DOHH2 (cell line): Measurements from ENCODE around the gene TMEM109.
A peak's percentile ranks its signal among the peaks of the same experiment; 100 is the strongest.

Source experiments
- H3F3A ChIP-seq: fragments of 200-600 bp; sonication (generic), shearing (Covaris generic); 2 replicates; pipeline ENCODE4 v1.6.0; 2016; ENCODE audit warnings: antibody characterized with exemption, mild to moderate bottlenecking; ENCODE audit not compliant: control insufficient read depth, insufficient read depth
- H3K27ac ChIP-seq: fragments of 200-600 bp; sonication (generic); 2 replicates; pipeline ENCODE4 v1.5.1; 2014; ENCODE audit warnings: low read depth, mild to moderate bottlenecking, low read length, moderate library complexity
- H3K27me3 ChIP-seq: fragments of 200-600 bp; sonication (generic); 2 replicates; pipeline ENCODE4 v1.6.1; 2014; ENCODE audit warnings: mild to moderate bottlenecking, low read length, mixed read lengths; ENCODE audit not compliant: control insufficient read depth
- H3K36me3 ChIP-seq: fragments of 200-600 bp; sonication (generic); 2 replicates; pipeline ENCODE4 v1.6.1; 2014; ENCODE audit warnings: mild to moderate bottlenecking, low read length, moderate library complexity, mixed read lengths; ENCODE audit not compliant: control insufficient read depth
- H3K4me1 ChIP-seq: fragments of 200-600 bp; sonication (generic); 2 replicates; pipeline ENCODE4 v1.6.1; 2014; ENCODE audit warnings: mild to moderate bottlenecking, low read length, mixed read lengths; ENCODE audit not compliant: control insufficient read depth
- H3K4me2 ChIP-seq: fragments of 200-600 bp; sonication (generic); 2 replicates; pipeline ENCODE4 v1.6.0; 2014; ENCODE audit warnings: mild to moderate bottlenecking, low read length, moderate library complexity
- H3K4me3 ChIP-seq: fragments of 200-600 bp; sonication (generic); 2 replicates; pipeline ENCODE4 v1.5.1; 2014; ENCODE audit warnings: mild to moderate bottlenecking, low read length, mixed read lengths
- H3K79me2 ChIP-seq: fragments of 200-600 bp; sonication (generic); 2 replicates; pipeline ENCODE4 v1.6.1; 2014; ENCODE audit warnings: mild to moderate bottlenecking, low read length, mixed read lengths; ENCODE audit not compliant: control insufficient read depth
- H3K9me2 ChIP-seq: fragments of 200-600 bp; sonication (generic); replicated peaks from 2 replicates; pipeline ENCODE4 v1.6.1; 2014; ENCODE audit warnings: mild to moderate bottlenecking, low read length, mixed read lengths; ENCODE audit not compliant: control insufficient read depth
- H3K9me3 ChIP-seq: fragments of 200-600 bp; sonication (generic); 2 replicates; pipeline ENCODE4 v1.6.1; 2014; ENCODE audit warnings: antibody characterized with exemption, low read length, mixed read lengths; ENCODE audit not compliant: control insufficient read depth, insufficient read depth
- H4K20me1 ChIP-seq: fragments of 200-600 bp; sonication (generic); 2 replicates; pipeline ENCODE4 v1.6.0; 2014; ENCODE audit warnings: low read depth, mild to moderate bottlenecking, antibody characterized with exemption, low read length, moderate library complexity; ENCODE audit not compliant: control insufficient read depth, insufficient read depth
- EZH2phosphoT487 ChIP-seq: fragments of 200-600 bp; sonication (generic); IDR thresholded peaks from 2 replicates; pipeline ENCODE4 v1.6.1; 2017; ENCODE audit warnings: borderline replicate concordance, mild to moderate bottlenecking, antibody characterized with exemption, low read length, moderate library complexity, mixed read lengths
- TF ChIP-seq, protein P1 (sequence below): fragments of 200-600 bp; sonication (generic); IDR thresholded peaks from one replicate; pipeline ENCODE4 v1.5.1; 2014; ENCODE audit warnings: antibody characterized with exemption, mild to moderate bottlenecking, low read depth, low read length; ENCODE audit not compliant: poor library complexity, severe bottlenecking

Gene TMEM109

DNA sequence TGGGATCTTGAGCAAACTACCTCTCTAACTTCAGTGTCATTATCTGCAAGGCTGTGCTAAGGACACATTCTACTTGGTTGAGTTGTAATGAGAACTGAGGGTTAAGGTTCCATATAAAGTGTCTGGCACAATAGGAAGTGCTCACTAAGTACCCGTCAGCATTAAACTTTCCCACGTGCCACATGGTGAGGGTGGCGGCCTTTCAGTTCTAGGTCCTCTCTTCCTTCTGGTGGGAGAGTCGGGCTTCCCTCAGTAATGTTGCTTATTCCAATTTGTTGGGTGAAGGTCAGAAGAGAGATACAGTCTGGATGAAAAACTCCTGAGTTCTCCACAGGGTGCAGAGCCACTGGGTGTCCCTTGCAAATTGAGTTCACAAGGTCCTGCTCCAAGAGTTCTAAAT is 52.9 kb downstream of the TMEM109 start:
- Histone ChIP-seq H3K9me3 (peaks cover 3% of the 10 kb centered on the region; the same call in 1 of the 2 replicates), H3K27ac (no peak overlapping the region), H3K4me1 (peaks cover 22% of the 10 kb centered on the region), H3K27me3 (no peaks in the 10 kb centered on the region; the same call in 1 of the 2 replicates), H3K36me3 (no peaks in the 10 kb centered on the region), H4K20me1 (no peaks in the 10 kb centered on the region), H3K4me2 (no peak overlapping the region), H3K9me2 (no peaks in the 10 kb centered on the region), H3F3A (0 out of 2 replicates have a peak, but pooled peaks cover 6% of the 10 kb centered on the region), H3K4me3 (no peak overlapping the region), H3K79me2 (no peaks in the 10 kb centered on the region)
- TF ChIP-seq, protein P1, sequence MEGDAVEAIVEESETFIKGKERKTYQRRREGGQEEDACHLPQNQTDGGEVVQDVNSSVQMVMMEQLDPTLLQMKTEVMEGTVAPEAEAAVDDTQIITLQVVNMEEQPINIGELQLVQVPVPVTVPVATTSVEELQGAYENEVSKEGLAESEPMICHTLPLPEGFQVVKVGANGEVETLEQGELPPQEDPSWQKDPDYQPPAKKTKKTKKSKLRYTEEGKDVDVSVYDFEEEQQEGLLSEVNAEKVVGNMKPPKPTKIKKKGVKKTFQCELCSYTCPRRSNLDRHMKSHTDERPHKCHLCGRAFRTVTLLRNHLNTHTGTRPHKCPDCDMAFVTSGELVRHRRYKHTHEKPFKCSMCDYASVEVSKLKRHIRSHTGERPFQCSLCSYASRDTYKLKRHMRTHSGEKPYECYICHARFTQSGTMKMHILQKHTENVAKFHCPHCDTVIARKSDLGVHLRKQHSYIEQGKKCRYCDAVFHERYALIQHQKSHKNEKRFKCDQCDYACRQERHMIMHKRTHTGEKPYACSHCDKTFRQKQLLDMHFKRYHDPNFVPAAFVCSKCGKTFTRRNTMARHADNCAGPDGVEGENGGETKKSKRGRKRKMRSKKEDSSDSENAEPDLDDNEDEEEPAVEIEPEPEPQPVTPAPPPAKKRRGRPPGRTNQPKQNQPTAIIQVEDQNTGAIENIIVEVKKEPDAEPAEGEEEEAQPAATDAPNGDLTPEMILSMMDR = no peak
- TF ChIP-seq EZH2phosphoT487 = no peak

DNA sequence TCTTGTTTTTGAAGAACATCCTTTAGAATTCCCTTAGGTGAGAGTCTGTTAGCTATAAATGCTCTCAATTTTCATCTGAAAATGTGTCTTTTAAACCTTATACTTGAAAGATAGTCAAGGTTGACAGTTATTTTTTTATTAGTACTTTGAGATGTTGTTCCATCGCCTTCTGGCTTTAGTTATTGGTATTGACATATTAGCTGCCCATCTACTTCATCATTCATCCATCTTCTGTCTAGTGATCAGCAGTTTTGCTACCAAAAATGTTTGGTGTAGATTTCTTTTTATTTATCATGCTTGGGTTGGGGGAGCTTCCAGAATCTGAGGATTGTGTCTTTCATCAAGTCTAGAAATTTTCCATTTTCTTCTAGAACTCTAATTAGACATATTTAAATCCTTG is 54.3 kb downstream of the TMEM109 start:
- TF ChIP-seq, protein P1 = no peak
- TF ChIP-seq EZH2phosphoT487 = no peak
- Histone ChIP-seq H3K36me3 (no peaks in the 10 kb centered on the region), H3K27ac (no peak overlapping the region), H3K9me2 (no peaks in the 10 kb centered on the region), H3F3A (no peaks in the 10 kb centered on the region), H3K4me3 (no peak overlapping the region), H4K20me1 (no peaks in the 10 kb centered on the region), H3K4me1 (peaks cover 27% of the 10 kb centered on the region), H3K27me3 (no peaks in the 10 kb centered on the region), H3K9me3 (peaks cover 3% of the 10 kb centered on the region; the same call in 1 of the 2 replicates), H3K79me2 (no peaks in the 10 kb centered on the region), H3K4me2 (no peak overlapping the region)

DNA sequence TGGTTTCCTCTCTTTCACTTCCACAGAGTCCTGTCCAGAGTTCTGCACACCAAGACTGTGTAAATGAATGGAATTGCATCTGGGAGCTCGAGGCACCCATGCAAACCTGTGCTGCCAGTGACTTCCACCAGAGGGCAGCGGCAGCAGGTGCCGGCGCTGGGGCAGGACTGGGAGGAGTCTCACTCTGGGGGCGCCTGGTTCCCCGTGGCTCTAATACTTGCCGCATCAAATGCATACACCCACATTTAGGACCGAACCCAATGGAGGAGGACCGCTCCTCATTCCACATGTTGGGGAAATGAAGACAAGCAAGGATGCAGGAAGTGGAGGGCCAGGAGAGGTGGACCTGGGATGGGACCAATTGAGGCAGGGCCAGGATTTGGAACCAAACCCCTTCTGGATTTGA is 56.4 kb downstream of the TMEM109 start:
- H3K4me2 ChIP-seq = peak overlapping the region; percentile 37; the same call in 1 of the 2 replicates
- no peak overlapping the region for H3K27ac ChIP-seq
- TF ChIP-seq EZH2phosphoT487 = no peak
- TF ChIP-seq, protein P1 = peak; percentile 98

DNA sequence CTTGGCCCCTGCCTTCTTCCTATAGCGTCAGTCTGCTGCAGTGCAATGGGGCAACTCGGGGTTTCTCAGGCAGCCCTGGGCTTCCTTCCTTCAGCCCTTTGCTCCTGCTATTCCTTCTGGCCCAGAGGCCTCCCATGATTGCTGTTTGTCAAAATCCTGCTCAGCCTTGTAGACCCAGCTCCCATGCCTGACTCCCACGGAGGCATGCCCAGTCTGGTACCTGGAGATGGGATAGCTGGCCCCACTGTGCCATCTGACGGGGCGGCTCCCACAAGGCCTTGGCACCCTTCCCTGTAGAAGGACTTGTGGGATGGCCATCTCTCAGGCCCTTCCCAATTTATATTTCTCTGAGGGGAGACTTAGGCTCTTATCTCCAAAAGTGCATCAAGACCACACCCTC is 56.9 kb downstream of the TMEM109 start:
- Histone ChIP-seq H3K9me3 (peaks cover 3% of the 10 kb centered on the region; the same call in 1 of the 2 replicates), H3K36me3 (no peaks in the 10 kb centered on the region), H3K4me1 (peaks cover 27% of the 10 kb centered on the region), H4K20me1 (no peaks in the 10 kb centered on the region), H3K27ac (no peak overlapping the region), H3K4me3 (peak overlapping the region; percentile 63; the same call in 1 of the 2 replicates), H3K4me2 (peak overlapping the region; percentile 61), H3K9me2 (no peaks in the 10 kb centered on the region), H3F3A (no peaks in the 10 kb centered on the region), H3K79me2 (no peaks in the 10 kb centered on the region), H3K27me3 (no peaks in the 10 kb centered on the region)
- TF ChIP-seq EZH2phosphoT487 = no peak
- TF ChIP-seq, protein P1 = no peak

More for the DNA sequence above, 56.4 kb downstream of the TMEM109 start:
- H3K79me2 ChIP-seq = no peaks in the 10 kb centered on the region
- H3F3A ChIP-seq = no peaks in the 10 kb centered on the region
- no peaks in the 10 kb centered on the region for H3K9me2 ChIP-seq
- no peaks in the 10 kb centered on the region for H3K27me3 ChIP-seq
- H3K36me3 ChIP-seq = no peaks in the 10 kb centered on the region
- H3K4me3 ChIP-seq = no peak overlapping the region
- no peaks in the 10 kb centered on the region for H4K20me1 ChIP-seq
- peaks cover 3% of the 10 kb centered on the region; the same call in 1 of the 2 replicates for H3K9me3 ChIP-seq
- peaks cover 27% of the 10 kb centered on the region for H3K4me1 ChIP-seq
